Measurements from ENCODE around the gene PNPLA6. TPM values are rescaled to one million over a fixed set of nuclear protein-coding genes. Genes with fewer than 3 reads are reported as not detected.
"Not testable (repeated sequence)": the region's sequence is repeated elsewhere in the genome, so short reads cannot be mapped to it uniquely, and the experiment has no call there.

The PNPLA6 gene
- total and polyA plus RNA-seq, 5 donors from 2014 or later, result 6.6 to 106 (median 7.5) TPM

DNA sequence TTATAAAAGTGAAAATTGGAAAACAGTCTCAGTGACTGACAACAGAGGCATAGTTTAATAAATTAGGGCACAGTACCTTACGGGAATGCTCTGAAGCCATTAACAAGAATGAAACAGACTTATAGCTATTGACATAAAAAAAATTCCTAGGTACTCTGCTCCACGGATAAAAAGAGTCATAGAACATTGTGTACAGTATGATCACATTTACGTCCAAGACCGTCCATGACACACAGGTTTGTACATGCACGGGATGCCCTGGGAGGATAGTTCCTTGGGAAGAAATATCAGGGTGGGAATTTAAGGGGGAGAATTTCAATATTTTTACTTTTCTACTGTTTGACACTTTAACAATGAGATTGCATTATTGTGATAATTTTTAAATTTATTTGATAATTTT, 35.2 kb downstream of the PNPLA6 start:
- no peaks in the 10 kb centered on the region for H3K36me3 Mint-ChIP-seq
- DNase-seq (no peak), ATAC-seq (ENCODE audit: low read depth in 2 of 2) (no peak)
- Histone ChIP-seq H3K27ac (ENCODE audit: insufficient read depth, low read length, poor library complexity, severe bottlenecking) (no peak overlapping the region), H3K36me3 (ENCODE audit: control insufficient read depth, insufficient read depth, low read length) (no peaks in the 10 kb centered on the region), H3K27me3 (ENCODE audit: control insufficient read depth, insufficient read depth, low read length) (no peaks in the 10 kb centered on the region), H3K9me3 (ENCODE audit: control insufficient read depth in 2 of 2, low read length in 2 of 2) (no peaks in the 10 kb centered on the region), H3K4me3 (ENCODE audit: low read depth, low read length) (no peak overlapping the region), H3K4me1 (ENCODE audit: control insufficient read depth, insufficient read depth, low read length, poor library complexity, severe bottlenecking) (no peaks in the 10 kb centered on the region)
- H3K4me3 Mint-ChIP-seq, result no peak overlapping the region
- H3K4me1 Mint-ChIP-seq, result peaks cover 0 to 6% (median 1%) of the 10 kb centered on the region in 4 donors
- H3K9me3 Mint-ChIP-seq, result peaks cover 0 to 1% (median 0%) of the 10 kb centered on the region in 7 donors
- no peak overlapping the region for H3K27ac Mint-ChIP-seq
- H3K27me3 Mint-ChIP-seq, result no peaks in the 10 kb centered on the region

DNA sequence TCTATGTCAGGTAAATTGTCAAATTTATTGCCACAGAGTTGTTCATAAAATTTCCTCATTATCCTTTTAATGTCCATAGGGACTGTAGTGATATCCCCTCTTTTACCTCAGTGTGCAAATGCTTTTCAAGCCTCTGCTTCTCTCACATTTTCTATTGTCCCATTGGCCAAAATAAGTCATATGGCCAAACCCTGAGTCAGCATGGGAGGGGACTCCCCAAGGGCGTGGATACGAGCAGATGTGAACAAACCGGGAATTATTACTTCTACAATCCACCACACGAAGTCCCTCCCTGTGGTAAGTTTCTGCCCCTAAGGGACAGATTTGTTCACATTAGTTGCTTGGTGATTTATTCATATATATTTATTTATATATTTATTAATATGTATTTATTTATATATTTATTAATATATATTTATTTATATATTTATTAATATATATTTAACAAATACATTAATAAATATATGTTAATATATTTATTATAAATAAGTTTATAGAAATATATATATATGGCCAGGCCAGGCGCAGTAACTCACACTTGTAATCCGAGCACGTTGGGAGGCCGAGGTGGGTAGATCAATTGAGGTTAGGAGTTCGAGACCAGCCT, 40.0 kb downstream of the PNPLA6 start:
- no peaks in the 10 kb centered on the region for H3K27me3 ChIP-seq (ENCODE audit: control insufficient read depth, insufficient read depth, low read length)
- Mint-ChIP-seq H3K9me3 (peaks cover 0 to 1% (median 0%) of the 10 kb centered on the region in 7 donors), H3K36me3 (no peaks in the 10 kb centered on the region), H3K27me3 (peaks cover 15% of the 10 kb centered on the region), H3K27ac (no peak overlapping the region), H3K4me1 (no peaks in the 10 kb centered on the region), H3K4me3 (no peak overlapping the region)
- H3K27ac ChIP-seq (ENCODE audit: insufficient read depth, low read length, poor library complexity, severe bottlenecking), result no peak overlapping the region
- no peak for ATAC-seq (ENCODE audit: low read depth in 2 of 2)
- no peaks in the 10 kb centered on the region for H3K9me3 ChIP-seq (ENCODE audit: control insufficient read depth in 2 of 2, low read length in 2 of 2)
- no peaks in the 10 kb centered on the region for H3K36me3 ChIP-seq (ENCODE audit: control insufficient read depth, insufficient read depth, low read length)
- H3K4me1 ChIP-seq (ENCODE audit: control insufficient read depth, insufficient read depth, low read length, poor library complexity, severe bottlenecking), result no peaks in the 10 kb centered on the region
- no peak overlapping the region for H3K4me3 ChIP-seq (ENCODE audit: low read depth, low read length)
- DNase-seq, result no peak

DNA sequence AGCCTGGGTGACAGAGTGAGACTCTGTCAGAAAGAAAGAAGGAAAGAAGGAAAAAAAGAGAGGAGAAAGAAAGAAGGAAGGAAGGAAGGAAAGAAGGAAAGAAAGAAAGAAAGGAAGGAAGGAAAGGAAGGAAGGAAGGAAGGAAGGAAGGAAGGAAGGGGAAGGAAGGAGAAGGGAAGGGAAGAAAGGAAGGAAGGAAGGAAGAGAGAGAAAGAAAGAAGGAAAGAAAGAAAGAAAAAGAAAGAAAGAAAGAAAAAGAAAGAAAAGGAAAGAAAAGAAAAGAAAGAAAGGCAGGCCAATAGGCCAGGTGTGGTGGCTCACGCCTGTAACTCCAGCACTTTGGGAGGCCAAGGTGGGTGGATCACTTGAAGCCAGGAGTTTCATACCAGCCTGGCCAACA, 41.9 kb downstream of the PNPLA6 start:
- not testable (repeated sequence) for H3K27ac ChIP-seq (ENCODE audit: insufficient read depth, low read length, poor library complexity, severe bottlenecking); H3K36me3 Mint-ChIP-seq; ATAC-seq (ENCODE audit: low read depth in 2 of 2); H3K4me1 Mint-ChIP-seq; H3K4me3 Mint-ChIP-seq; H3K27me3 ChIP-seq (ENCODE audit: control insufficient read depth, insufficient read depth, low read length); H3K9me3 Mint-ChIP-seq; H3K4me1 ChIP-seq (ENCODE audit: control insufficient read depth, insufficient read depth, low read length, poor library complexity, severe bottlenecking); H3K27ac Mint-ChIP-seq; H3K9me3 ChIP-seq (ENCODE audit: control insufficient read depth in 2 of 2, low read length in 2 of 2); H3K36me3 ChIP-seq (ENCODE audit: control insufficient read depth, insufficient read depth, low read length); H3K4me3 ChIP-seq (ENCODE audit: low read depth, low read length); DNase-seq
- peaks cover 15% of the 10 kb centered on the region for H3K27me3 Mint-ChIP-seq

DNA sequence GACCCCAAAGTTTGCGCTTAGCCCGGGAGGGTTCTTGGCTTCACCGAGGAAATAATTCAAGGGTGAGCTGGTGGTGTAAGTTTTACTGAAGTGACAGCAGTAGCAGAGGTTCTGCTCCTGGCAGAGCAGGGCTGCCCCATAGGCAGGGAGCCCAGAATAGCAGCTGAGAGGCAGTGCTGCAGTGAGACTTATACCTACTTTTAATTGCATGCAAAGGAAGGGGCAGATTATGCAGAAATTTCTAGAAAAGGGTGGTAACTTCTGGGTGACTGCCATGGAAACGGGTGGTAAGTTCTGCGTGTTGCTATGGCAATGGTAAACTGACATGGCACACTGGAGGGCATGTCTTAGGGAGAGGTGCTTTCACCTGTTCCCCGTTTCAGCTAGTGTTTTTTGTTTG, 42.6 kb downstream of the PNPLA6 start:
- H3K27me3 Mint-ChIP-seq, result peaks cover 19% of the 10 kb centered on the region
- H3K9me3 Mint-ChIP-seq, result no peaks in the 10 kb centered on the region
- no peak overlapping the region for H3K27ac Mint-ChIP-seq
- Histone ChIP-seq H3K4me1 (ENCODE audit: control insufficient read depth, insufficient read depth, low read length, poor library complexity, severe bottlenecking) (no peaks in the 10 kb centered on the region), H3K36me3 (ENCODE audit: control insufficient read depth, insufficient read depth, low read length) (no peaks in the 10 kb centered on the region), H3K27ac (ENCODE audit: insufficient read depth, low read length, poor library complexity, severe bottlenecking) (no peak overlapping the region), H3K9me3 (ENCODE audit: control insufficient read depth in 2 of 2, low read length in 2 of 2) (no peaks in the 10 kb centered on the region), H3K4me3 (ENCODE audit: low read depth, low read length) (no peak overlapping the region), H3K27me3 (ENCODE audit: control insufficient read depth, insufficient read depth, low read length) (no peaks in the 10 kb centered on the region)
- no peak overlapping the region for H3K4me3 Mint-ChIP-seq
- no peaks in the 10 kb centered on the region for H3K36me3 Mint-ChIP-seq
- DNase-seq (no peak), ATAC-seq (ENCODE audit: low read depth in 2 of 2) (peak in 1 of 2 donors; percentile 14)
- H3K4me1 Mint-ChIP-seq, result no peaks in the 10 kb centered on the region

DNA sequence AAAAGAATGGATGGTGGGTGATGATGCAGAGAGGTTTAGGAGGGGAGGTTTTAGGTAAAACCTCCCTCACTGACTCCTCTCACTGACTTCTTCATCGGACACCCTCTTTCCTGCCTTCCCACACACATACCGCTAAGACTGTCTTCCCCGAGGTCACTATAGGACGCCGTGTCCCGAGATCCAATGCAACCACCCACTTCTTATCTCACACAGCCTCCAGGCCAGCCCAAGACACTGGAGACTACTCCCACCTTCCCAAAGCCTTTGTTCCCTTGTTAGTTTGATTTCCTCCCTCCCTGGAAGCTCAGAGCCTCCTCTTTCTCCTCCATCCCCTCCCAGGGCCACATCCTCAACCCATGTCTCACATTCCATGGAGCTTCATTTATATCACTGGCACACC, 43.7 kb downstream of the PNPLA6 start:
- no peak overlapping the region for H3K27ac Mint-ChIP-seq
- Histone ChIP-seq H3K9me3 (ENCODE audit: control insufficient read depth in 2 of 2, low read length in 2 of 2) (no peaks in the 10 kb centered on the region), H3K27me3 (ENCODE audit: control insufficient read depth, insufficient read depth, low read length) (no peaks in the 10 kb centered on the region), H3K4me3 (ENCODE audit: low read depth, low read length) (no peak overlapping the region), H3K27ac (ENCODE audit: insufficient read depth, low read length, poor library complexity, severe bottlenecking) (no peak overlapping the region), H3K36me3 (ENCODE audit: control insufficient read depth, insufficient read depth, low read length) (no peaks in the 10 kb centered on the region), H3K4me1 (ENCODE audit: control insufficient read depth, insufficient read depth, low read length, poor library complexity, severe bottlenecking) (no peaks in the 10 kb centered on the region)
- no peaks in the 10 kb centered on the region for H3K36me3 Mint-ChIP-seq
- H3K9me3 Mint-ChIP-seq, result no peaks in the 10 kb centered on the region
- no peak for ATAC-seq (ENCODE audit: low read depth in 2 of 2)
- peaks cover 19% of the 10 kb centered on the region for H3K27me3 Mint-ChIP-seq
- H3K4me1 Mint-ChIP-seq, result no peaks in the 10 kb centered on the region
- DNase-seq, result no peak
- no peak overlapping the region for H3K4me3 Mint-ChIP-seq

DNA sequence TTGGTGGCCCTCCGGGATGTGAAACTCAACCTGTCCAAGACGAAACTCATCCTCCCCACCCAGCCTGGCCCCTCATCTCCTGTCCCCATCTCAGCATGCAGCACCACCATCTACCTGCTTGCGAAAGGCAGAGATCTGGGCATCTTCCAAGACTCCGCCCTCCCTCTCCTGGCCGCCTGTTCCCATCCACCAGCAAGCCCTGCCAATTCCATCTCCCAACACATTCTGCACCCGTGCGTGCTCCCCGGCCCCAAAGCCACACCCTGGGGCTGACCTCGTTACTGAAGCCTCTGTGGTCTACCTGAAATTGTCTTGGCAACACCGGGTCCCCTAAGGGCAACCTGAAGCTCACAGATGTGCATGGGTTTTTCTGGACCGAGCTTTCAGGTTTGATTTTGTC, 46.9 kb downstream of the PNPLA6 start:
- Mint-ChIP-seq H3K9me3 (no peaks in the 10 kb centered on the region), H3K4me3 (no peak overlapping the region), H3K27me3 (peaks cover 19% of the 10 kb centered on the region), H3K4me1 (no peaks in the 10 kb centered on the region), H3K36me3 (no peaks in the 10 kb centered on the region), H3K27ac (no peak overlapping the region)
- no peaks in the 10 kb centered on the region for H3K9me3 ChIP-seq (ENCODE audit: control insufficient read depth in 2 of 2, low read length in 2 of 2)
- ATAC-seq (ENCODE audit: low read depth in 2 of 2) (no peak), DNase-seq (no peak)
- H3K4me1 ChIP-seq (ENCODE audit: control insufficient read depth, insufficient read depth, low read length, poor library complexity, severe bottlenecking), result no peaks in the 10 kb centered on the region
- no peak overlapping the region for H3K27ac ChIP-seq (ENCODE audit: insufficient read depth, low read length, poor library complexity, severe bottlenecking)
- H3K4me3 ChIP-seq (ENCODE audit: low read depth, low read length), result no peak overlapping the region
- H3K27me3 ChIP-seq (ENCODE audit: control insufficient read depth, insufficient read depth, low read length), result no peaks in the 10 kb centered on the region
- no peaks in the 10 kb centered on the region for H3K36me3 ChIP-seq (ENCODE audit: control insufficient read depth, insufficient read depth, low read length)

DNA sequence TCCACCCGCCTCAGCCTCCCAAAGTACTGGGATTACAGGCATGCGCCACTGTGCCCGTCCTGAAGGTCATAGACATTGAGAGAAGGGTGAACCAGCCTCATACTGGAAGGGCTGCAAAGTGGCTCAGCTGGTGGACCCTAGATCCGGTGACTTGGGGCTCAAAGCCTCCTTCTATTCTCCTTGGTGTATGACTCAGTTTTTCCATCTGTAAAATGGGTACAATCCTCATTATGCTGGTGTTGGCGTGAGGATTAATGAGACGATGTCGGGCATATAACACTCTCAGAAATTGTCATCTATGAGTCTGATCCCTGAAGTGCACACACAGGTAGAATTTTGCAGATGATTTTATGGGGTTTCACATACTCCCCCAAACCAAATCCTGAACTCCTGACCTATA, 54.3 kb downstream of the PNPLA6 start:
- no peaks in the 10 kb centered on the region for H3K36me3 Mint-ChIP-seq
- peaks cover 19% of the 10 kb centered on the region for H3K27me3 Mint-ChIP-seq
- no peaks in the 10 kb centered on the region for H3K36me3 ChIP-seq (ENCODE audit: control insufficient read depth, insufficient read depth, low read length)
- DNase-seq (no peak), ATAC-seq (ENCODE audit: low read depth in 2 of 2) (no peak)
- no peaks in the 10 kb centered on the region for H3K9me3 ChIP-seq (ENCODE audit: control insufficient read depth in 2 of 2, low read length in 2 of 2)
- no peaks in the 10 kb centered on the region for H3K27me3 ChIP-seq (ENCODE audit: control insufficient read depth, insufficient read depth, low read length)
- H3K27ac Mint-ChIP-seq, result no peak overlapping the region
- no peak overlapping the region for H3K4me3 Mint-ChIP-seq
- H3K9me3 Mint-ChIP-seq, result peaks cover 0 to 2% (median 0%) of the 10 kb centered on the region in 7 donors
- H3K27ac ChIP-seq (ENCODE audit: insufficient read depth, low read length, poor library complexity, severe bottlenecking), result no peak overlapping the region
- no peaks in the 10 kb centered on the region for H3K4me1 ChIP-seq (ENCODE audit: control insufficient read depth, insufficient read depth, low read length, poor library complexity, severe bottlenecking)
- no peaks in the 10 kb centered on the region for H3K4me1 Mint-ChIP-seq
- H3K4me3 ChIP-seq (ENCODE audit: low read depth, low read length), result no peak overlapping the region

DNA sequence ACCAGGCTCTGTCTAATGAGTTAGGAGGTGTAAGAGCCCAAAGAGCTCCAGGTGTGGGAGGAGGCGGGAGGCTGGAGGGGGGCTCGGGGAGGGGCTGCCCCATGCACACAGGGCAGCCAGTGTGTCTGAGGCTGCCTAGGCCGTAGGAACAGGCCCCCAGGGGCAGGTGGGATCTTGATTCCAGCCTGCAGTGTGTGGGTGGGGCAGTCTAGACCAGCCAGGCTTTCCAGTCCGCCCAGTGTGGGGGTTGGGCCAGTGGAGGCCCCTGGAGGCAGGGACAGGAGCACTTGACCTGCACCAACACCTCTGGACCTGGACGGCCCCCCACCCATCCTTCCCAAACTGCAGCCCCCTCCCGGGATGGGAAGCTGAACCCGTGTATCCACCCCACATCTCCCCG, 54.7 kb downstream of the PNPLA6 start:
- no peak overlapping the region for H3K4me3 ChIP-seq (ENCODE audit: low read depth, low read length)
- no peaks in the 10 kb centered on the region for H3K4me1 ChIP-seq (ENCODE audit: control insufficient read depth, insufficient read depth, low read length, poor library complexity, severe bottlenecking)
- no peaks in the 10 kb centered on the region for H3K36me3 ChIP-seq (ENCODE audit: control insufficient read depth, insufficient read depth, low read length)
- H3K27ac ChIP-seq (ENCODE audit: insufficient read depth, low read length, poor library complexity, severe bottlenecking), result no peak overlapping the region
- no peaks in the 10 kb centered on the region for H3K36me3 Mint-ChIP-seq
- H3K27ac Mint-ChIP-seq, result no peak overlapping the region
- H3K9me3 Mint-ChIP-seq, result peaks cover 0 to 2% (median 0%) of the 10 kb centered on the region in 7 donors
- H3K27me3 ChIP-seq (ENCODE audit: control insufficient read depth, insufficient read depth, low read length), result no peaks in the 10 kb centered on the region
- DNase-seq (no peak), ATAC-seq (ENCODE audit: low read depth in 2 of 2) (no peak)
- H3K4me3 Mint-ChIP-seq, result no peak overlapping the region
- peaks cover 0 to 4% (median 2%) of the 10 kb centered on the region in 4 donors for H3K4me1 Mint-ChIP-seq
- H3K9me3 ChIP-seq (ENCODE audit: control insufficient read depth in 2 of 2, low read length in 2 of 2), result no peaks in the 10 kb centered on the region
- H3K27me3 Mint-ChIP-seq, result peaks cover 23% of the 10 kb centered on the region
